HG03135 (cell line): ENCODE data around the gene HNRNPK.

ENCODE experiments used
- ATAC-seq: cut with Tn5 transposase; IDR thresholded peaks from one replicate; pipeline ENCODE4 v1.9.1; 2021; ENCODE audit warnings: mild to moderate bottlenecking, moderate library complexity; ENCODE audit not compliant: unreplicated experiment

Gene HNRNPK

GRCh38 chr9:83934569-83935275, 45.3 kb downstream of the HNRNPK start:
- no peak for ATAC-seq

GRCh38 chr9:83933790-83934189, 46.2 kb downstream of the HNRNPK start:
- ATAC-seq, result no peak

- no peak for ATAC-seq
These were observed 47.2 kb downstream of the HNRNPK start for GRCh38 chr9:83932851-83933250.

- ATAC-seq, result no peak
These were observed 48.0 kb downstream of the HNRNPK start for GRCh38 chr9:83932011-83932410.

- no peak for ATAC-seq
These were observed 49.1 kb downstream of the HNRNPK start for GRCh38 chr9:83930881-83931280.

- no peak for ATAC-seq
These were observed 52.4 kb downstream of the HNRNPK start for GRCh38 chr9:83927591-83927990.

- peak; percentile 91 for ATAC-seq
These were observed 58.9 kb downstream of the HNRNPK start, which contains the start of gene KIF27 for GRCh38 chr9:83920927-83921707. KIF27 (minus strand) TSS chr9:83921432; CDS start chr9:83915591, 5,841 bp downstream.

- ATAC-seq, result peak; percentile 28
These were observed 59.5 kb downstream of the HNRNPK start for GRCh38 chr9:83920469-83920926.

GRCh38 chr9:83919111-83919510, 60.9 kb downstream of the HNRNPK start:
- no peak for ATAC-seq
